ENCODE data around the gene TSPAN9. TPM values are rescaled to one million over a fixed set of nuclear protein-coding genes. Genes with fewer than 3 reads are reported as not detected.

Gene TSPAN9
- 196 TPM for total RNA-seq

DNA sequence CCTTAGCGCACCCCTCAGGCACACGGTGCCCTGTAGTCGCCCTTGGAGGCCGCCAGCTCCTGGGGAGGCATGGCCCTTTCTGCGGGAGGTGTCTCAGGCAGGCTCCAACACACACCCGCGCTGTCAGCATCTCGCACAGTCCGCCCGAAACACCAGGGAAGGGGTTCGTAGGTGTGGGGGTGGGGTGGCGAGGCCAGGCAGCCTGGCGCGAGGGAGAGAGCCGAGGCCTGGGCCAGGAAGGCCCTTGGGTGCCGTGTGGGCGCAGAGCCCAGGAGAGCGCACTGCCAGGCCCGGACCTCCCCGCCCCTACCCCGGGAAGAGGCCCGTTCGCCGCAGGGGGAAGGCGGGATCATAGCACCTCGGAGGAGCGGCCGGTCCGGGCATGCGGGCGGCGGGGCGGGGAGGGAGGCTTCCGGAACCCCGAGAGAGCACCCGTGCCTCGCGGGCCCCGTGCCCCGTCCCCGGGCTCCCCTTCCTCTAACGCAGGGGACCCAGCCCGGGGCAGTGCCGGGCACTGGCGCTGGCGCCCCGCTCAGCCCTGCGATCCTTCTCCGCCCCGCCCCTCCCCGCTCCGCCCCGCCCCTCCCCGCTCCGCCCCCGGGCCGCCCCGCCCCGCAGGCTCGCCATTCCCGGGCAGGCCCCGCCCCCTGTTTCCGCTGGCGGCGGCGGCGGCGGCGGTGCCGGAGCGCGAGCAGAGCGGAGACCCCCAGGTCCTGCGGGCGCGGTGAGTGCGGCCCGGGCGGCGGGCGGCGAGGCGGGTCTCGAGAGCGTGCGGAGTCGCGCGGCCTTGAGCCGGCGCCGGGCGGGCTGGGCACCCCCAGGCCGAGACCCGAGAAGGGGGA lies at the start of gene TSPAN9:
TSPAN9 (plus strand) TSS at position 650 of the 842 bp plus-strand sequence. CDS start 123,815 bp downstream, outside the sequence.

Other genes with a start within 250 kb of the TSPAN9 start
- gene NRIP2, start 242.3 kb upstream of the TSPAN9 start, total RNA-seq = 3.7 TPM
- not detected for gene TEX52, start 220.3 kb upstream of the TSPAN9 start, total RNA-seq
- 3.8 TPM for gene FOXM1, start 200.2 kb upstream of the TSPAN9 start, total RNA-seq
- 27.0 TPM for gene RHNO1, start 200.2 kb upstream of the TSPAN9 start, total RNA-seq
- 22.8 TPM for gene TULP3, start 186.5 kb upstream of the TSPAN9 start, total RNA-seq
- 3.2 TPM for gene TEAD4, start 118.0 kb upstream of the TSPAN9 start, total RNA-seq

Measured in camera-type eye (tissue), 1 donor.